GM19463 (cell line): ENCODE data around the gene PPP1R15B.
A peak's percentile ranks its signal among the peaks of the same experiment; 100 is the strongest.

Experiments used
- ATAC-seq: cut with Tn5 transposase; IDR thresholded peaks from one replicate; pipeline ENCODE4 v1.9.1; 2021; ENCODE audit warnings: mild to moderate bottlenecking, moderate library complexity; ENCODE audit not compliant: unreplicated experiment

The PPP1R15B gene

GRCh38 chr1:204421441-204421840, 9.8 kb upstream of the PPP1R15B start:
- ATAC-seq: no peak

GRCh38 chr1:204420039-204421004, 8.7 kb upstream of the PPP1R15B start:
- no peak for ATAC-seq

- ATAC-seq: no peak
Measured at GRCh38 chr1:204419064-204419403, 7.4 kb upstream of the PPP1R15B start.

- ATAC-seq: no peak
Measured at GRCh38 chr1:204418174-204419063, 6.8 kb upstream of the PPP1R15B start.

GRCh38 chr1:204417074-204417997, 5.7 kb upstream of the PPP1R15B start:
- no peak for ATAC-seq

- no peak for ATAC-seq
Measured at GRCh38 chr1:204416589-204417073, 5.0 kb upstream of the PPP1R15B start.

GRCh38 chr1:204415351-204415750, 3.7 kb upstream of the PPP1R15B start:
- ATAC-seq: no peak

GRCh38 chr1:204414016-204414415, 2.4 kb upstream of the PPP1R15B start:
- no peak for ATAC-seq

GRCh38 chr1:204413170-204413535, 1.5 kb upstream of the PPP1R15B start:
- no peak for ATAC-seq

GRCh38 chr1:204410688-204411450, 748 bp downstream of the PPP1R15B start:
- peak; percentile 23 for ATAC-seq

- ATAC-seq: no peak
Measured at GRCh38 chr1:204409836-204410687, 1.6 kb downstream of the PPP1R15B start.

GRCh38 chr1:204409123-204409522, 2.5 kb downstream of the PPP1R15B start:
- ATAC-seq: no peak

GRCh38 chr1:204408602-204409001, 3.0 kb downstream of the PPP1R15B start:
- ATAC-seq: no peak

- no peak for ATAC-seq
Measured at GRCh38 chr1:204408074-204408507, 3.5 kb downstream of the PPP1R15B start.

- no peak for ATAC-seq
Measured at GRCh38 chr1:204407295-204407971, 4.2 kb downstream of the PPP1R15B start.

- no peak for ATAC-seq
Measured at GRCh38 chr1:204406621-204407020, 5.0 kb downstream of the PPP1R15B start.

GRCh38 chr1:204405988-204406387, 5.6 kb downstream of the PPP1R15B start:
- ATAC-seq: no peak

- no peak for ATAC-seq
Measured at GRCh38 chr1:204404629-204405028, 7.0 kb downstream of the PPP1R15B start.
